HG03558 (cell line): ENCODE measurements around the gene AK2.
"Not testable (repeated sequence)": the region's sequence is repeated elsewhere in the genome, so short reads cannot be mapped to it uniquely, and the experiment has no call there.

Experiments used
- ATAC-seq: cut with Tn5 transposase; IDR thresholded peaks from one replicate; pipeline ENCODE4 v1.9.1; 2021; ENCODE audit warnings: moderate number of reproducible peaks; ENCODE audit not compliant: unreplicated experiment; ENCODE audit errors: extremely low read depth

AK2 gene

GRCh38 chr1:33055210-33056008, 18.7 kb upstream of the AK2 start:
- ATAC-seq = no peak

DNA sequence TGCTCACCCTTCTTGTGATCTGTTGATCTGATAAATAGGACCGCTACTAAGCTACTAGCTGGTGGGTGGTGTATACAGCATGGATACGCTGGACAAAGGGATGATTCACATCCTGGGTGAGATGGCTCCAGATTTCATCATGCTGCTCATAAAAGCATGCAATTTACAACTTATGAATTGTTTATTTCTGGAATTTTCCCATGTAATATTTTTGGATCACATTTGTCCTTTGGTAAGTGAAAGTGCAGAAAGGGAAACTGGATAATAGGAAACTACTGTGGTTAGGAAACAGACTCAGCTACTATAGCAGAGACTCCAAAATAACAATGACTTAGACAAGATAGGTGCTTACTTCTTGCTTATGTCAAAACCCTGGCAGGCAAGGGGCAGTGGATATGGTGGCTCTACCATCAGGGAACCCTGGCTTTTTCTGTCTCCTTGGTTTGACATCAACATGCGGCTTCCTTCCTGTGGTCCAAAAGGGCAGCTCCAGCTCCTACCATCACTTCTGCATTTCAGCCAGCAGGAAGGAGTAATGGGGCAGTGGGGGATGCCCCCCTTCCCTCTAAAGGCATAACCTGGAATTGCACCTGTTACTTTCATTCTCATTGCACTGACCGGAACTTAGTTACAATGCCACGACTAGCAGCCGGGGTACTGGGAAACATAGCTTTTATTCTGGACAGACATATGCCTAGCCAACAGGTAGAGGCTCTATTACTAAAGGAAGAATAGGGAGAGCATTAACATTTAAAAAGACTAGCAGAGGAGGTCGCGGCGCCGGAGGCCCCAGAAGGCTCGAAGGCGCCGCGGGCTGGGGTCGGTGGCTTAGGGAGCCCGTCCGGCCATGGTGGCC, 13.8 kb upstream of the AK2 start:
- no peak for ATAC-seq

DNA sequence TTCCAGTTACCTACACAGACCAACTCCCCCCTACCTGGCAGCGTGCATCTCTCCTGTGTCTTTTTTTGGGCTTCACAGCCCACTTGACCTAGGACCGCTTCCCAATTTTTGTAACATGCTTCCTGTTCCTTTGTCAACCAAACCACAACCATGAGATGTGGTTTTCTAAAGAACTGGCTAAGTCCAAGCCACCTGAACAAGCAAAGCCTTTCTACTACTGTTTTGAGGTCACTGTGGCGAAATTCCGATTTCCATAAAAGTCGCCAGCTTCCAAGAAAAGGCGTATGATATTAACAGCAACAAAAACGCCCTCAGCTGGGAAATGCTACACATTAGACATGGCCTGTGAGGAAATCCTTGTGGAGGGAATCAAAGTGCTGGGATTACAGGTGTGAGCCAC, 12.7 kb upstream of the AK2 start:
- no peak for ATAC-seq

DNA sequence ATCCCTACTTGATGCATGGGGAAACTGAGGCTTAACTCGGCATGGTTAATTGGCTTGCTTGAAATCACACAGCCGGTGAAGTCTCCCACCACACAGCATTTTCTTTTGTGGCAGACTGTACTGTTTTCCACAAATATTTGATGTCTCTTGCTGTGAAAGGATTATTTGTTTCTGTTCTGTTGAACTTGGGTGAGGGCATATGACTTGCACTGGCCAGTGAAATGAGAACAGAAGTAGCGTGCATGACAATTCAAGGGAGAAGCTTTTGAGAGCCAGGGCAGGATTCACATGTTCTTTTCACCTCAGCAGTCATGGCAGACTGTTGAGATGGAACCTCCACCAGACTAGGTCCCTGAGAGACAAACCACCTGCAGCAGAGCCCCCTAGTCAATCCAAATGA, 11.7 kb upstream of the AK2 start:
- no peak for ATAC-seq

DNA sequence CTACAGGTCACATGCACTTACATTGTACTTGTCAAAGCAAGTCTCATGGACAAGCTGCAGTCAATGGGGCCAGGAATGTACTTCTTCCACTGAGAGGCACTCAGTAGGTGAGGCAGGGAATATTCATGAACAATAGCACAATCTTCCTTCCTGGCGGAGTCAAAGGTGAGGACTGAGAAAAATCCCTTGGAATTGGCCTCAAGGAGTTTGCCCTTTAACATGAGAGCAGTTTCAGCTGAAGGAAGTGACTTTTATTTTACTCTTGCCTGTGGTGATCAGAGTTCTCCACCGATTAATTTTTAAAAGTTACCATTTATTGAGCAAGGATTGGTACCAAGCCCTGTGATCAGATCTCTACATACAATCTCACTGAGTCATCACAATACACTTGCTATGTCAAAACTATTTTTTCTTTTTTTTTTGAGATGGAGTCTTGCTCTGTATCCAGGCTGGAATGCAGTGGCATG, 11.2 kb upstream of the AK2 start:
- no peak for ATAC-seq

GRCh38 chr1:33047290-33047689, 10.6 kb upstream of the AK2 start:
- ATAC-seq = no peak

DNA sequence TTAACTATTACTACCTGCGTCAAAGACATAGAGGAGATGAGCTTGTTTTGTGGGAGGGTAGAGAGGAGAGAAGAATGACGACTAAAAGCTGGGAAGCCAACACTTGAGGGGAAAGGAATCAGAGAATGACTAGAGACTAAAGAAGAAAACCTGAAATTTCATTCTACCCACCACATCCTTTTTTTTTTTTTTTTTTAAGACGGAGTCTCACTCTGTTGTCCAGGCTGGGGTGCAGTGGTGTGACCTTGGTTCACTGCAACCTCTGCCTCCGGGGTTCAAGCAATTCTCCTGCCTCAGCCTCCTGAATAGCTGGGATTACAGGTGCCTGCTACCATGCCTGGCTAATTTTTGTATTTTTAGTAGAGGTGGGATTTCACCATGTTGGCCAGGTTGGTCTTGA, 9.6 kb upstream of the AK2 start:
- not testable (repeated sequence) for ATAC-seq

GRCh38 chr1:33045814-33046213, 9.1 kb upstream of the AK2 start:
- no peak for ATAC-seq

DNA sequence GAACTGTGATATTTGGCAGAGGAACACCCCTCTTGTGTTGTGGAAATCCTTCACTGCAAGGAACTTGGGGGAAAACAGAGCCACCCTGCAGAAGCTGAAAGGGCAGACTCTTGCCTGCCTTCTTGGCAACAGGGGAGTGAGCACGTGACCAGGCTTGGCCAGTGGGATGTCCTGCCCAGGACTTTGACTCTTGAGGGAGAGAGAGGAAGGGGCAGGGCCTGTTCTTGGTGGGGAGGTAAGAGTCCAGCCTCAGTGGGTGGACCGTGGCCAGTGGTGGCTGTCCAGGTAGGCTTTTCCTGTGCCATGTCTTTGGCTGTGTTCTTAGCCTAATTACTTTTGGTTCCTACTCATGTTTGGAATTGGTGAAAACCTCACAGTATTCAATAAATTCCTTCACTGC, 8.6 kb upstream of the AK2 start:
- ATAC-seq = no peak

- ATAC-seq = no peak
Observed at GRCh38 chr1:33043267-33044092, 6.8 kb upstream of the AK2 start.

GRCh38 chr1:33042831-33043230, 6.1 kb upstream of the AK2 start:
- ATAC-seq = no peak

DNA sequence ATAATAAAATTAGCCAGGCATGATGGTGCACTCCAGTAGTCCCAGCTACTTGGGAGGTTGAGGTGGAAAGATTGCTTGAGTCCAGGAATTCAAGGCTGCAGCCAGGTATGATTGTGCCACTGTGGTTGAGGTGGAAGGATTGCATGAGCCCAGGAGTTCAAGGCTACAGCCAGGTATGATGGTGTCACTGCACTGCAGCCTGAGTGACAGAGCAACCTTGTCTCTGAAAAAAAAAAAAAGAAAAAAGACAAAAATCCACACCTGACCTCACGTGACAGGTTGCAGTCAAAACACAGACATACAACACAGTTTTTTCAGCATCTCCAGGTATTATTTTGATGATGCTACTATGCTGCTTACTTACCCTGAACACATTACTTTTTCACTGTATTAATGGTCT, 4.3 kb upstream of the AK2 start:
- ATAC-seq = no peak

GRCh38 chr1:33039840-33040239, 3.2 kb upstream of the AK2 start:
- ATAC-seq = no peak

GRCh38 chr1:33036051-33036525, 595 bp downstream of the AK2 start:
- ATAC-seq = no peak

DNA sequence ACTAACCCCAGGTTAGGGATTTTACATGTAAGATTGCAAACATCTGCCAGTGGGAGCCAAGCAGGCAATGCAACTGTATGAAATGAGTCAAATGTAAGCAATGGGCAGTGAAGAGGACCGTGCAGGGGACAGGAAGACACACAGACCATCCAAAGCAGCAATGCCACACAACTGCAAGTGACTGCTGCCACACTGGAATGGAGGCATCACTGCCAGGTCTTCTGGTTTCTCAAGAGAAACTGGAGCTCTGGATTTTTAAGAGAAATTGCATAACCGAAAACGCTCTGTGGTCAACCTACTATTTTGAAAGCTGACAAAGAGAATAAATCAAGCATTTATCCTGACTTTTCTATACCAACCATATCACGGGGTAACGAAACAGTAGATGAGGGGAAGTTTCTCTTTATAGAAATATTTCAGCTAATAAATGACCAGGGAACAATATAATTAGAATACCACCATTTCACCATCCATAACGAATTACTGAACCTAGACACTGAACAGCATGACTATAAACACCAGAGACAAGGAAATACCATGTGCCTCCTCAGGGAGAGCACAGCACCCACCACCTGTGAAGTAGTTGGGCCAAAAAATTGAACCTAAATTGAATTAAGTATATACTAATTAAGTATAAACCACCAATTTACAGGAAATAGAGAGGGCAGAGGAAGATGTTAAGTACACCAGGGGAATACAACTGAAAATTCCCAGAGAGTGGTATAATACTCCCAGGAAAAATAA, 4.4 kb downstream of the AK2 start:
- no peak for ATAC-seq

DNA sequence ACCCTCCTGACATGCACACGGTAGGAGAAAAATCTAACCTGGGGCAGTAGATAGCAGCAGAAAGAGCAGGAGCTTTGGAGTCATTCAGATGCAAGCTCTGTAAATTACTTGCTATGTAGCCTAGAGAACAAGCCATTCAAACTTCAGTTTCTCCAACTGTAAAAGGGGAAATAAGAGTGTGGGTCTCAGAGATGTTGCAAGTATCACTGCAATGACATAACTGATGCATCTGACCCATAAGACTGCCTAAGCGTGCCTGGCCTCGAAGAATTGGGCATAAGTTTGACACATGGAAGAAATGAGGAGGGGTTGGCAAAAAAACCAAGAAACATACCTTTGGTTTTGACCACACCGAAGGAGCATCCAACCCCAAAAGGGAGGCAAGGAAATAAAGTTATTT, 5.2 kb downstream of the AK2 start:
- ATAC-seq = no peak

- ATAC-seq = no peak
Observed at GRCh38 chr1:33030575-33030974, 6.1 kb downstream of the AK2 start.

GRCh38 chr1:33029921-33030320, 6.8 kb downstream of the AK2 start:
- no peak for ATAC-seq

- no peak for ATAC-seq
Observed at GRCh38 chr1:33029209-33029608, 7.5 kb downstream of the AK2 start.

GRCh38 chr1:33025761-33026160, 10.9 kb downstream of the AK2 start:
- ATAC-seq = no peak
